K562 (cell line): ENCODE results near the gene LRP1B. TPM values are rescaled to one million over a fixed set of nuclear protein-coding genes. Genes with fewer than 3 reads are reported as not detected.

Source experiments
- ATAC-seq: fragments of 200-7000 bp; cut with Tn5 transposase; 3 replicates; pipeline ENCODE4 v1.9.1; 2020; ENCODE audit warnings: moderate library complexity
- BruUV-seq: library from RNA; stranded (reverse); fragments of 400-500 nt; replicated peaks from 2 replicates; lab custom pipeline; 2021; lab: Mats Ljungman, UMichigan
- CTCF ChIA-PET: fragments of 300-600 bp; formaldehyde crosslinking; extraction: SDS; loops from one replicate; lab custom pipeline; 2021; ENCODE audit warnings: low intra/inter-chr PET ratio; lab: Yijun Ruan, JAX
- POLR2A ChIA-PET: fragments of 300-600, 350-650 bp; sonication (Branson Sonifier 250); formaldehyde crosslinking; extraction: SDS; loops from one replicate; lab custom pipeline; 2021; ENCODE audit warnings: antibody characterized with exemption, inconsistent platforms; lab: Yijun Ruan, JAX
- DNase-seq, 4 experiments: peaks; one replicate each; pipeline versions ENCODE4 v3.0.0 to v3.0.0-alpha.2; 2011 to 2018; ENCODE audit warnings: low spot score in 3 of 4, mixed read lengths in 3 of 4; ENCODE audit errors: extremely low read depth in 1 of 4
- FAIRE-seq: peaks from 2 replicates; lab custom pipeline; 2011; peaks lifted over from hg19 to GRCh38; lab: Jason Lieb, UNC
- H2AFZ ChIP-seq: 2 replicates; pipeline ENCODE4 v1.6.0; 2011; ENCODE audit warnings: low read depth, low read length, control low read depth, inconsistent platforms
- H3K27ac ChIP-seq: fragments of 200-600 bp; 3 replicates; pipeline ENCODE4 v1.8.0; 2011; ENCODE audit warnings: low read depth, mild to moderate bottlenecking, control low read depth, inconsistent platforms, low read length, moderate library complexity, mixed read lengths; ENCODE audit errors: extremely low read depth
- H3K27me3 ChIP-seq, 2 experiments: fragments of 300-600 bp in 1 of 2; 2 replicates in 1 of 2; 3 replicates in 1 of 2; pipeline versions ENCODE4 v1.6.0 to v1.8.0; 2011; ENCODE audit warnings: inconsistent platforms in 2 of 2, low read length in 2 of 2, mild to moderate bottlenecking in 1 of 2, mixed read lengths in 1 of 2, moderate library complexity in 1 of 2; ENCODE audit not compliant: control insufficient read depth in 2 of 2, insufficient read depth in 2 of 2
- H3K36me3 ChIP-seq: fragments of 300-600 bp; 3 replicates; pipeline ENCODE4 v1.8.0; 2011; ENCODE audit warnings: mild to moderate bottlenecking, low read length, inconsistent platforms; ENCODE audit not compliant: control insufficient read depth, insufficient read depth
- H3K4me1 ChIP-seq, 2 experiments: fragments of 200-600 bp in 1 of 2; replicated peaks in 1 of 2; 2 replicates in 1 of 2; 3 replicates in 1 of 2; pipeline versions ENCODE4 v1.5.1 to v1.8.0; 2011; ENCODE audit warnings: inconsistent platforms in 2 of 2, low read length in 2 of 2, mild to moderate bottlenecking in 1 of 2, mixed read lengths in 1 of 2, moderate library complexity in 1 of 2; ENCODE audit not compliant: control insufficient read depth in 2 of 2, insufficient read depth in 2 of 2
- H3K4me2 ChIP-seq: 2 replicates; pipeline ENCODE4 v1.6.1; 2011; ENCODE audit warnings: low read length, control low read depth, inconsistent platforms, mixed read lengths; ENCODE audit not compliant: insufficient read depth
- H3K4me3 ChIP-seq: fragments of 200-600 bp; sonication (generic), shearing (Covaris generic); 2 replicates; pipeline ENCODE4 v1.5.1; 2016; ENCODE audit warnings: control low read depth, inconsistent platforms
- H3K79me2 ChIP-seq: fragments of 200-600 bp; 3 replicates; pipeline ENCODE4 v1.8.0; 2011; ENCODE audit warnings: low read length, inconsistent platforms; ENCODE audit not compliant: control insufficient read depth, insufficient read depth
- H3K9ac ChIP-seq, 2 experiments: 2 replicates each; pipeline versions ENCODE4 v1.6.0 to v1.6.1; 2011; ENCODE audit warnings: low read depth in 2 of 2, low read length in 2 of 2, control low read depth in 1 of 2, inconsistent platforms in 1 of 2, mild to moderate bottlenecking in 1 of 2, mixed read lengths in 1 of 2; ENCODE audit not compliant: insufficient read depth in 1 of 2
- H3K9me1 ChIP-seq: one replicate; pipeline ENCODE4 v1.6.0; 2011; ENCODE audit warnings: inconsistent platforms, mild to moderate bottlenecking, low read length, moderate library complexity; ENCODE audit not compliant: control insufficient read depth, insufficient read depth
- H3K9me3 ChIP-seq: replicated peaks from 2 replicates; pipeline ENCODE4 v1.5.1; 2011; ENCODE audit warnings: low read depth, low read length, inconsistent platforms; ENCODE audit not compliant: control insufficient read depth, insufficient read depth
- H4K20me1 ChIP-seq: replicated peaks from 2 replicates; pipeline ENCODE4 v1.6.1; 2011; ENCODE audit warnings: low read length, inconsistent platforms, mixed read lengths; ENCODE audit not compliant: control insufficient read depth, insufficient read depth
- ATF1 ChIP-seq, 2 experiments: fragments of 450-650 bp in 1 of 2; IDR thresholded peaks; 2 replicates each; pipeline ENCODE4 v1.6.1; 2016; ENCODE audit warnings: missing compliant biosample characterization in 1 of 2, missing genetic modification characterization in 1 of 2
- FIP1L1 ChIP-seq: fragments of 200-400 bp; formaldehyde crosslinking; IDR thresholded peaks from 2 replicates; pipeline ENCODE4 v1.6.1; 2018; ENCODE audit warnings: mild to moderate bottlenecking, low read depth, low read length; ENCODE audit not compliant: poor library complexity, severe bottlenecking
- GTF2E2 ChIP-seq: fragments of 200-800 bp; sonication (Bioruptor generic); IDR thresholded peaks from 2 replicates; pipeline ENCODE4 v1.6.1; 2016; ENCODE audit warnings: missing genetic modification characterization, missing compliant biosample characterization
- GTF2F1 ChIP-seq: IDR thresholded peaks from 2 replicates; pipeline ENCODE4 v1.6.1; 2011; ENCODE audit warnings: low read depth, low read length, improper control_type of control experiment
- HDGF ChIP-seq: fragments of 450-650 bp; IDR thresholded peaks from 2 replicates; pipeline ENCODE4 v1.6.1; 2016
- HNRNPH1 ChIP-seq: fragments of 200-400 bp; formaldehyde crosslinking; optimal IDR thresholded peaks from 2 replicates; pipeline ENCODE3; 2017; ENCODE audit warnings: low read depth, mild to moderate bottlenecking, low read length, moderate library complexity
- HOMEZ ChIP-seq: fragments of 250-450 bp; sonication (Bioruptor Pico); IDR thresholded peaks from 2 replicates; pipeline ENCODE4 v1.4.0; 2020; ENCODE audit warnings: mild to moderate bottlenecking, moderate library complexity
- NR0B1 ChIP-seq: fragments of 450-650 bp; IDR thresholded peaks from one replicate; pipeline ENCODE4 v1.6.1; 2018; ENCODE audit warnings: mild to moderate bottlenecking, moderate library complexity; ENCODE audit not compliant: partially characterized antibody
- NR4A1 ChIP-seq, 2 experiments: fragments of 250-450 bp in 1 of 2; fragments of 450-650 bp in 1 of 2; sonication (Bioruptor Pico) in 1 of 2; IDR thresholded peaks; 2 replicates each; pipeline versions ENCODE4 v1.4.0 to v1.6.1; 2016 to 2020; ENCODE audit warnings: mild to moderate bottlenecking in 2 of 2, missing compliant biosample characterization in 1 of 2, missing genetic modification characterization in 1 of 2, moderate library complexity in 1 of 2
- TFAM ChIP-seq: fragments of 250-450 bp; sonication (Bioruptor Pico); conservative IDR thresholded peaks from 2 replicates; pipeline ENCODE4 v1.5.0; 2021; ENCODE audit warnings: mild to moderate bottlenecking, moderate library complexity
- USF2 ChIP-seq: sonication (generic); formaldehyde crosslinking; IDR thresholded peaks from 2 replicates; pipeline ENCODE4 v1.5.0; 2020; ENCODE audit warnings: missing genetic modification reagents
- WHSC1 ChIP-seq: IDR thresholded peaks from one replicate; pipeline ENCODE4 v1.6.1; 2012; ENCODE audit warnings: low read length, control low read depth, inconsistent platforms
- ZNF121 ChIP-seq: sonication (generic); formaldehyde crosslinking; conservative IDR thresholded peaks from 2 replicates; pipeline ENCODE4 v1.8.0; 2022; ENCODE audit warnings: missing genetic modification reagents
- ZNF253 ChIP-seq: fragments of 250-450 bp; sonication (Bioruptor Pico); conservative IDR thresholded peaks from 2 replicates; pipeline ENCODE4 v1.6.1; 2021; ENCODE audit warnings: mild to moderate bottlenecking
- ZNF551 ChIP-seq: fragments of 250-450 bp; sonication (Bioruptor Pico); IDR thresholded peaks from 2 replicates; pipeline ENCODE4 v1.5.0; 2021; ENCODE audit warnings: mild to moderate bottlenecking, moderate library complexity
- WGBS: fragments of 100-300 bp; shearing (Covaris generic); methylation state at CpG from one replicate; pipeline ENCODE4 v1.1.6; 2016; ENCODE audit warnings: low coverage, mixed read lengths; ENCODE audit not compliant: insufficient coverage; ENCODE audit errors: missing lambda C conversion rate; 5-methylcytosine and 5-hydroxymethylcytosine counted together
- in situ Hi-C: fragments of 300-500 bp; cut with MboI; formaldehyde crosslinking; loops from 4 replicates; pipeline ENCODE4 v1.15.0; 2018; ENCODE audit warnings: inconsistent platforms, mixed read lengths
- intact Hi-C: fragments of 100-400 bp; cut with micrococcal nuclease; formaldehyde crosslinking; loops from 2 replicates; pipeline ENCODE4 v1.14.2; 2022
- polyA plus RNA-seq, 8 experiments: library from polyadenylated mRNA; depleted of rRNA in 4 of 8; stranded (reverse) in 5 of 8; unstranded in 3 of 8; fragments of >200 nt; fragmentation: Nextera tagmentation in 2 of 8; fragmentation: Illumina TruSeq in 1 of 8; extraction: Ambion mirVana in 2 of 8; extraction: Trizol in 1 of 8; gene quantifications; 2 replicates each; pipeline versions ENCODE4 v1.2.1 to v1.2.3, GENCODE V29; 2011 to 2014; ENCODE audit warnings: inconsistent platforms in 1 of 8, missing spikeins in 1 of 8
- total RNA-seq, 7 experiments: library from RNA; depleted of rRNA in 6 of 7; stranded (reverse); fragments of >200 nt in 6 of 7; fragmentation: Illumina TruSeq in 2 of 7; extraction: Trizol in 2 of 7; gene quantifications; 2 replicates each; pipeline versions ENCODE4 v1.2.1 to v1.2.3, GENCODE V29; 2011 to 2021; ENCODE audit warnings: low replicate concordance in 1 of 7
- TF ChIP-seq, protein P1 (sequence below): fragments of 200-800 bp; sonication (Bioruptor generic); IDR thresholded peaks from 2 replicates; pipeline ENCODE4 v1.6.1; 2017; ENCODE audit warnings: missing genetic modification characterization, missing compliant biosample characterization

The LRP1B gene
- total and polyA plus RNA-seq, 9 of the 15 experiments (the other 6 are each of a cell fraction or from before 2014, with no cell fraction given) = not detected

DNA sequence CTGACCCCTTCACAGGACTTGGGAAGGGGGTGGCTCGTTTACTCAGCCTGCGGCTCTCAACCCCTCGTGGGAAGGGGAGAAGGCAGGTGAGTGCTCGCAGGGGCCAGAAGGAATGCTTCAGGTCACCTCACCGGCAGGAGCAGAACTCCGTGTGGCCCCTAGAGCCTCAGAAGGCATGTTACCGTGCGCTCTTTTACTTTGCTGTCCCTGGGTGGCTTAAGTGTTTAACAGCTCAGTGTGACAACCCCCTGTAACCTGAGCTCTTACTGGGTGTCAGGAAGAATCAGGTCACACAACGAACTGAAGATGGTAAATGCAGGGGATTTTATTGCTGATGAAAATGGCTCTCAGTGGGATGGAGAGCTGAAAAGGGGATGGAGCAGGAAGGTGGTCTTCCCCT, 1235.4 kb downstream of the LRP1B start:
- no peak overlapping the region for H3K4me2 ChIP-seq
- DNase-seq (no peak), FAIRE-seq (no peak), ATAC-seq (no peak)
- H3K4me1 ChIP-seq = no peaks in the 10 kb centered on the region
- H3K27ac ChIP-seq = no peak overlapping the region
- no TSS peak for BruUV-seq
- no peaks in the 10 kb centered on the region for H3K9me3 ChIP-seq
- H3K27me3 ChIP-seq = no peaks in the 10 kb centered on the region
- H3K4me3 ChIP-seq = no peak overlapping the region
- H3K79me2 ChIP-seq = no peaks in the 10 kb centered on the region
- H3K36me3 ChIP-seq = no peaks in the 10 kb centered on the region
- ChIA-PET POLR2A (no interaction called here), CTCF (no interaction called here)
- no peaks in the 10 kb centered on the region for H4K20me1 ChIP-seq
- in situ Hi-C loops = no loop called here
- no peak overlapping the region for H3K9ac ChIP-seq
- H2AFZ ChIP-seq = no peak overlapping the region
- WGBS = 5% methylated on average over 8 of the region's 9 CpGs
- intact Hi-C loops = no loop called here
- H3K9me1 ChIP-seq = no peaks in the 10 kb centered on the region
- TF ChIP-seq FIP1L1 (no peak), HDGF (no peak), ZNF253 (CRISPR knock-in tag) (no peak), NR0B1 (no peak), GTF2F1 (no peak), ZNF121 (no peak), HOMEZ (CRISPR knock-in tag) (no peak), GTF2E2 (no peak), USF2 (CRISPR knock-in tag) (no peak), ATF1 (CRISPR knock-in tag; IDR thresholded peaks at IDR 0.05) (no peak), ATF1 (tag; IDR thresholded peaks at IDR 0.05) (no peak), TFAM (CRISPR knock-in tag) (no peak), ZNF551 (no peak), NR4A1 (CRISPR knock-in tag; IDR thresholded peaks at IDR 0.05) (no peak), NR4A1 (tag; IDR thresholded peaks at IDR 0.05) (no peak), HNRNPH1 (no peak), WHSC1 (no peak)
- TF ChIP-seq, protein P1, sequence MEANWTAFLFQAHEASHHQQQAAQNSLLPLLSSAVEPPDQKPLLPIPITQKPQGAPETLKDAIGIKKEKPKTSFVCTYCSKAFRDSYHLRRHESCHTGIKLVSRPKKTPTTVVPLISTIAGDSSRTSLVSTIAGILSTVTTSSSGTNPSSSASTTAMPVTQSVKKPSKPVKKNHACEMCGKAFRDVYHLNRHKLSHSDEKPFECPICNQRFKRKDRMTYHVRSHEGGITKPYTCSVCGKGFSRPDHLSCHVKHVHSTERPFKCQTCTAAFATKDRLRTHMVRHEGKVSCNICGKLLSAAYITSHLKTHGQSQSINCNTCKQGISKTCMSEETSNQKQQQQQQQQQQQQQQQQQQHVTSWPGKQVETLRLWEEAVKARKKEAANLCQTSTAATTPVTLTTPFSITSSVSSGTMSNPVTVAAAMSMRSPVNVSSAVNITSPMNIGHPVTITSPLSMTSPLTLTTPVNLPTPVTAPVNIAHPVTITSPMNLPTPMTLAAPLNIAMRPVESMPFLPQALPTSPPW (CRISPR knock-in tag) = no peak
